HS-5 (cell line): ENCODE results near the gene GMDS.
"Not testable (repeated sequence)": the region's sequence is repeated elsewhere in the genome, so short reads cannot be mapped to it uniquely, and the experiment has no call there.

Experiments used
- DNase-seq: peaks from one replicate; pipeline ENCODE4 v3.0.0-alpha.2; 2012; ENCODE audit warnings: low read depth

Gene GMDS

DNA sequence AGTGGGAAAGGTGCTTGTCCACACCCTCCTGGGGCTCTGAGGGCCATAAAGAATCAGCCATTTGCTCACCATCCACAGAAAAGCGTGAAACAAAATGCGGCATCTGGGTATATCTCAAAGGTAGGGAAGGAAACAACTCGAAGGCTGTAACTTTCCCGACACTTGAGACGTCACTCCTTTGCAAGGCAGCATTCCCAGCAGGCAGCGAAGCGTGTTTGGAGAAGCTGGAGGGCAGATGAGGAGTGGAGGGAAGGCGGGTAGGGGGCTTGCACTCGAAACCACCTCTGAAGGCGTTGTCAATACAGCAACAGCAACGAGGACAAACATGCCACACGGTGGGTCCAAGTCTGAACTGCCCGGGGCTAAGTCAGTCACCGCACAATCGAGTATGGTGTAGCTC lies 537.3 kb downstream of the GMDS start:
- no peak for DNase-seq

GRCh38 chr6:1705630-1706029 lies 539.8 kb downstream of the GMDS start:
- DNase-seq: no peak

DNA sequence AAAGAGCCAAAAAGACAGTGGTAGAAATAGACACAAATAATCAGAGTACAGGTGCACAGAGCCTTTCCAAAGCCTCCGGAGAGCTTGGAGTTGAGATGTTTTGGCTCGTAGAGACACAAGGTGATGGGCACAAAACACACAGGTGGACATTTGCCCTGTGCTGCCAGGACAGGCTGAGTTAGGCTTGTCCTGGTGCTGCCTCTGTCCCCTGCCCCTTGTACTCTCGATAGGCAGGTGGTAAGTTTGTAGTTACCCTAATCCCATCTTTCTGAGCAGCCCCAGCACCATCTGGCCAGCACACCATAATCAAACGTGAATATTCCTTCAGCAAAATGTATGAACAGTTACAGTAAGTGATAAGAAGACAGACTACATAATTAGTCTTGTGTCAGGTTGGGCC lies 540.2 kb downstream of the GMDS start:
- DNase-seq: no peak

GRCh38 chr6:1704711-1705110 lies 540.7 kb downstream of the GMDS start:
- DNase-seq: no peak

DNA sequence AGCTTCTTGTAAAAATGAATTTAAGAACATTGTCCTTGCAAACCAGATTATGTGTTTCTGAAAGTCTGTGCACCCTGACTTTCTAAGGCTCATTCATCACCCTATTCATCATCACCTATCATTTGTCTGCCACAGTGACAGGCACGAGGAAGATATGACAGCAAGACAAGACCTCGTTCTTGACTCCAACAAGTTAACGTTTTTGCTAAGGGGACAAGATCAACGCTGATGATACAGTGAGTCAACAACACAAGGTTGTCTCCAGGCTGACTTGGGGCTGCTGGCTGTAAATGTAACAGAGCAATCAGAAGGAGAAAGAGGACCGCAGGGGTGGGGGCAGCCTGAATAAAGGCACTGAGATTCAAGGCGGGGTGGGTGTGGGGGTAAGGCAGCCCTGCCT lies 541.5 kb downstream of the GMDS start:
- DNase-seq: no peak

DNA sequence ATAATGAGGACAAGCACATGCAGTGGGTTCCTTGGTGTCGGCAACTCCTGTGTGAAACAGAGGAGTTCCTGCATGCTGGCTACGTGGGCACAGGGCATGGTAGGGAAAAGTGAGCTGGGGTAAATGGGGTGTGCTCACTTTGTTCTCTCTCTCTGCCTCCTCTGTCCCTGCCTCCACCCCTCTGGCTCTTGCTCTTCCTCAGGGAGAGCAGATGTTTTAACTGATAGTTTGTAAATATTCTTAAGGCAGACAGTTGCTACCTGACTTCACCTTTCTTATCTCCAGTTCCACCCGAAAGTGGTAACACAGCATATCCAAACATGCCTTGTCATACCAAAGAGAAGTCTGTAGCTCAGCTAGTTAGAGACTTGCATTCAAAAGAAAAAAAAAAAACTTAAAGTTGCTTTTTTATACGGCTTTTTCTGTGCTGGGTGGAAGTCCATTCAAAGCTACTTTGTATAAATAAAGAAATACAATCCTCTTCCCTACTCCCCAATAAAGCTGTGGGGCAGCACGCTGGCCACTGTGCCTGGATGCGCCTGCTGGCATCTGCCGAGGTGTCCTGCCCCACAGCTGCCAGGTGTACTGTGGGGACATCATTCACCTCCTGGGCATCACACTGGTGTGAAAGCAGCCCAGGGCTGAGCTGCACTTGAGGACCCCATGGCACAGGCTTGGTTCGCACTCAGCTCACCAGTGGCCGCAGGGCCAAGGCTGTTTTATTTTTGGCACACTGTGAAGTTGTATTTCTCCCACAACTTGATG lies 542.1 kb downstream of the GMDS start:
- no peak for DNase-seq

DNA sequence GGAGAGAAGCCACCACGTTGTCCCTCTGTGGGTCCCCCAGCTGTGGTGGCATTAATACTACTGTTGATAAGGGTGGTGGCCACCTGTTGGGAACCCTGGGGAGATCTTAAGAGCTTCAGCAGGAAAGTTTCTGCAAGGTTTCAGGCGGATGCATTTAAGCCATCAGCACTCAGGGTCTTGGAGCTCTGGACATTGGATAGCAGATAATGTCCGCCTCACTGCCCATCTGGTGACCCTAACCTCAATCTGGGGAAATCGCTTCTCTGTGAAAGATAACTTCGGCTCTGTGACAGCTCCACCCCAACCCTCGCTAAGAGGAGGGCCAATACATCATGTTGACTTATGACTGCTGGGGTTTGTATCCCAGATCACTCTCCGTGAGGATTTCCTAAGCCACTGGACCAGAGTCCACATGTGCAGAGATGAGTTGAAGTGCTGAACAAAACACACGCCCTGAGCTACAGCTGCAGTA lies 542.8 kb downstream of the GMDS start:
- no peak for DNase-seq

GRCh38 chr6:1701668-1702353 lies 543.6 kb downstream of the GMDS start:
- DNase-seq: peak; percentile 95

DNA sequence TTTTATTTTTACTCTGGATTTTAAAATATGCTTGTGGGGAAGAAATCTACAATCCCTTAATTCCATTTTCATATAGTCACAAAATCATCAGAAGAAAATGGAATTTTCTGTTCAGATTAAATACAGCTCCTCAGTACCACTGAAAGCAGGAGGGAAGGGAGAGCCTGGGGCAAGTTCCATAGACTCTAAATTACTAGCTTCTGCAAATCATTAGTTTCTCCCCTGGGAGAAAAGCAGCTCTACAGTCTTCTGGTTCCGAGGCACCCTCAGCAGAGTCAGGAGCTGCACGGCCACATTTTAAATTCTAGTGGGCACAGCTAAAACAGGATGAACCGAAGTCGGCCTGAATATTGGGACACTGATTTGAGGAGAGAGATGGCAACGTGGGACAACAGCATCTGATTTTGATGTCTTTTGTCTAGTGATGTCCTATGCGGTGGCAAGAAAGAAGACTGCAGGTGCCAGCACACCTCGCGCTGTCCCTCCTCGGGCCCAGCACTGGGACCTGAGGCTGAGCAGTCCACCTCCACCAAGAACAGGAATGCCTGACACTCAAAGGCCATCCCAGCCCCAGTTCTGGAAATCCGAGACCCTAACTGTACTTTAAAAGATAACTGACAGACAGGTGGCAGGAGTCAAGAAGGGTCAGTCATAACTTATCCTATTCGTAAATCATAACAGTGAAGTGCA lies 545.0 kb downstream of the GMDS start:
- DNase-seq: no peak

GRCh38 chr6:1698527-1698926 lies 546.9 kb downstream of the GMDS start:
- no peak for DNase-seq

GRCh38 chr6:1697688-1698351 lies 547.6 kb downstream of the GMDS start:
- no peak for DNase-seq

- no peak for DNase-seq
Observed at GRCh38 chr6:1696463-1696850, 548.9 kb downstream of the GMDS start.

DNA sequence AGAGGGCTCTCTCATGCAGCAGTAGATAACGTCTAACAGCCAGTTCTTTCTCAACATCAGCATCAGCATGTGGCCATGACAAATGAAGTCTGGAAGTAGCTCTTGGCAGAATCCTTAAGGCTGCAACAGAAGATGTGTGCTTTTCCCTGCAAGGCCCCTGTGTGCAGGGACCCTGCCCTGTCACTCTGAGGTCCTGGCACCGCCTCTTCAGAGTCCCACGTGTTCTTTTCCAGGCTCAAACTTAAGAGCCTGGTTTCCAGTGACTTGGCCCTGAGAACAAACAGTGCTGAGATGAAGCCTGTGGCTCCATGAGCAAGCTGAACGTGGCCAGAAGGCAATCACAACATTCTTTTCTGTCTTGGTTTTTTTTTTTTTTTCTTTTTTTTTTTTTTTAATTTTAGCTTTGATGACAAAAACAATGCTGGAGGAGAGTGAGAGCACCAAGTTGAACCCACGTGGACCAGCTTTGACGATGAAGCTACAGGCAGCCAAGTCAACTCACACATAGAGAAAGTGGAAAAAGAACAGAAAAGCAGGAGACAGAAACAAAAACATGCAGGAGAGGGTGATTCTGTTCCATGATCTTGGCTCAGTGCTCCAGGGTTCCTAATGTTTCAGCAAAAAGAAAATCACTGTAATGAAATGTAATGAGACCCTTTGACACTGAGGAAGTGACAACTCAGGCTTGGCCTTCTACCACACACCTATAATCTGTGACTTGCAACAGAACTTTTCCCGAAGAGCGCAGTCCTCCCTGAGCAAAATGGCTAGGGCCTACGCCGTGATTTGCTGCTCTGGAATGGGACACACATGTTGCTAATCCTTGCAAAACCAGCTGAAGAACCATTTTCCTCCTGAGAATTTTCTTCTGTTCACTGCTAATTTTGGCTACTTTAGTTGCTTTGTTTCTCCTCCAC lies 549.6 kb downstream of the GMDS start:
- no peak for DNase-seq

DNA sequence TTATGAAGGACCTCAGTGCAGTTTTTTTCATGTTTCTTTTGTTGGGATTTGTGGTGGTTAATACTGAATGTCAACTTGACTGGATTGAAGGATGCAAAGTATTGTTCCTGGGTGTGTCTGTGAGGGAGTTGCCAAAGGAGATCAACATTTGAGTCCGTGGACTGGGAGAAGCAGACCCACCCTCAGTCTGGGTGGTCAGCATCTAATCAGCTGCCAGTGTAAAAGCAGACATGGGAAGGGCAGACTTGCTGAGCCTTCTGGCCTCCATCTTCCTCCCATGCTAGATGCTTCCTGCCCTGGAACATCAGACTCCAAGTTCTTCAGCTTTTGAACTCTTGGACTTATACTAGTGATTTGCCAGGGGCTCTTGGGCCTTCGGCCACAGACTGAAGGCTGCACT lies 553.6 kb downstream of the GMDS start:
- not testable (repeated sequence) for DNase-seq

- DNase-seq: not testable (repeated sequence)
Observed at GRCh38 chr6:1690656-1691055, 554.7 kb downstream of the GMDS start.

- peak; percentile 26 for DNase-seq
Observed at GRCh38 chr6:1689141-1689540, 556.3 kb downstream of the GMDS start.

DNA sequence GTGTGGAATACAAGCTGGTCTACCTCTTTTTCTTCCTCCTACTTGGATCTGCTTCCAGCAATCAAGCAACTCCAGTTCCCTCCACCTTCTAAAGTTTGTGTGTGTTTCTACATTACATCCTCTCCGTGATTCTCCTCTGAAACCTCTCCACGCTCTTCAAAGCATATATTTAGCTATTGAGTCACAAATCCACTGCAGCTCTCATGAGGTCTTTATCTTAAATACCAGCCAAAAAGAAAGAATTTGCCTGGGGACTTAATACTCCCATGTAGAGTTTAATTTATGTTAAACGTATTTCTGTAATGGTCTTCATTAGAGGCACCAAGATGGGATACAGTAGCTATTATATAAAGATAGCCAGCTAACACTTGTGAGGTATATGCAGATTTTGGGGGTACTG lies 557.0 kb downstream of the GMDS start:
- no peak for DNase-seq

GRCh38 chr6:1687402-1687801 lies 558.0 kb downstream of the GMDS start:
- no peak for DNase-seq

DNA sequence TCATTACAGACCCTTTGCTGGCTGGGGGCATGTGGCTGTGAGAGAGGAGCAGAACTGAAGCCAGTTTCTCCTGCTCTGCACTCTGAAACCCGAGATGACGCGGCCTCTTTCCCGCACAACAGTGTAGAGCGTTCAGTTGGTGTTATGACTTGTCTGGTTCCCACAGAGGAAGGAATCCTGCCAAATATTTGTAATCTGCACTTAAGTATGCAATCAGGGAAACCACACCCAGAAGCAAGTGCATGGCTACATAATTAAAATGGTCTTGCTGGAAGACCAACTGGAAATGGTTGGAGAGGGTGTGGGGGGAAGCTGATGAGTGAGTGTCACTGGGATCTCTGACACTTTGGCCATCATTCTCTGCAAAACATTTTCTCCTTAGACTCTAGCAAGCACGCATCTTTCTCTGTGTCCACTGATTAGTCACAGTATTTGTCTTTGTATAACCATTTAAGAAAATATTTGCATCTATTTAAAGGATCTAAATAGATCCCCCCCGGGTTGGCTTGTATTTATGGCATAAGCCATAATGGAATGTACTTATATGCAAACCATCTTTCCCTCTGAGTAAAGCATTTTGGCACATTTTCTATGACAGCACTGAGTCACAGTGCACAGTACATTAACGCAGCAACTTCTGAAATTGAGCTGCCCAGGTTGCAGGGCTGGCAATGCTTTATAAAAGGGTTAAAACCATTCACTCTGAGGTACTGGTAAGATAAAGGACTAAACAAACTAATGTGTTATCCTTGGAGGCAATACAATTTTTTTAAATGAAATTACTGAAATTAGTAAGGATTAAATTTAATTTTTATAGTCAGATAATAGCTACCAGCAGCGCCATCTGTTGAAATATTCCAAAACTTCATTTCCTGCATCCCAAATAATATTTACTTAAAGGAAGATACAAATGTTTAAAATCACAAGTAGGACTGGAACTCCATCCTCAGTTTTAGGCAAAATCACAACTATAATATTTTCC lies 559.0 kb downstream of the GMDS start:
- peak; percentile 93 for DNase-seq

DNA sequence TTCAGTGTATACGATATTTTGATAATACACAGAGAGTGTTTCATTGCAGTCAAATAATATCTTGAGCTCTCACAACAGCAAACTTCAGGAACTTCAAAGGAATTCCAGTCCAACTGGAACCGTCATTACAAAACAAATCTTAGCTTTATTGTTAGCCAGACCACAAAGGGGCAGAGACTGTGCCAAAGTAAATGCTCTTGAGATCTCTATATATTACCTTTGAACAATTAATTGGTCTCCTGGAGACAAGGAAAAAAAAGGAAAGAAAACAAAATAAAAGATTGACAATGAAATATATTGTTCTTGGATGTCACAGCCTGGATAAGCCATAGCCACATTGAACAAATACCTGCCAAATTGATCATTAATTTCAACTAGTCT lies 565.7 kb downstream of the GMDS start:
- no peak for DNase-seq
